Body of pancreas (tissue), 4 donors: ENCODE results near the gene HTR3C.

Experiments used
- CTCF ChIP-seq, 7 experiments: fragments of 450-650 bp in 4 of 7; fragments of 200-600 bp in 3 of 7; sonication (generic) in 3 of 7; IDR thresholded peaks; one replicate each; pipeline ENCODE4 v1.5.1; 2016 to 2019; ENCODE audit warnings: antibody characterized with exemption in 7 of 7
- POLR2A ChIP-seq, 3 donors: fragments of 450-650 bp; IDR thresholded peaks; one replicate each; pipeline ENCODE4 v1.6.1; 2016; ENCODE audit warnings: antibody characterized with exemption in 3 of 3, mild to moderate bottlenecking in 2 of 3

GRCh38 chr3:184059424-184059823 is 6.6 kb downstream of the HTR3C start:
- no peak for TF ChIP-seq CTCF (IDR thresholded peaks at IDR 0.05)
- TF ChIP-seq POLR2A (IDR thresholded peaks at IDR 0.05): no peak
